ENCODE results near the gene ANKRD63. TPM values are rescaled to one million over a fixed set of nuclear protein-coding genes. Genes with fewer than 3 reads are reported as not detected.
A peak's percentile ranks its signal among the peaks of the same experiment; 100 is the strongest.

Gene ANKRD63
- total and polyA plus RNA-seq, 2 donors (not counting 1 experiment from before 2014, with no cell fraction given) = 0.25 TPM; not detected in 1

DNA sequence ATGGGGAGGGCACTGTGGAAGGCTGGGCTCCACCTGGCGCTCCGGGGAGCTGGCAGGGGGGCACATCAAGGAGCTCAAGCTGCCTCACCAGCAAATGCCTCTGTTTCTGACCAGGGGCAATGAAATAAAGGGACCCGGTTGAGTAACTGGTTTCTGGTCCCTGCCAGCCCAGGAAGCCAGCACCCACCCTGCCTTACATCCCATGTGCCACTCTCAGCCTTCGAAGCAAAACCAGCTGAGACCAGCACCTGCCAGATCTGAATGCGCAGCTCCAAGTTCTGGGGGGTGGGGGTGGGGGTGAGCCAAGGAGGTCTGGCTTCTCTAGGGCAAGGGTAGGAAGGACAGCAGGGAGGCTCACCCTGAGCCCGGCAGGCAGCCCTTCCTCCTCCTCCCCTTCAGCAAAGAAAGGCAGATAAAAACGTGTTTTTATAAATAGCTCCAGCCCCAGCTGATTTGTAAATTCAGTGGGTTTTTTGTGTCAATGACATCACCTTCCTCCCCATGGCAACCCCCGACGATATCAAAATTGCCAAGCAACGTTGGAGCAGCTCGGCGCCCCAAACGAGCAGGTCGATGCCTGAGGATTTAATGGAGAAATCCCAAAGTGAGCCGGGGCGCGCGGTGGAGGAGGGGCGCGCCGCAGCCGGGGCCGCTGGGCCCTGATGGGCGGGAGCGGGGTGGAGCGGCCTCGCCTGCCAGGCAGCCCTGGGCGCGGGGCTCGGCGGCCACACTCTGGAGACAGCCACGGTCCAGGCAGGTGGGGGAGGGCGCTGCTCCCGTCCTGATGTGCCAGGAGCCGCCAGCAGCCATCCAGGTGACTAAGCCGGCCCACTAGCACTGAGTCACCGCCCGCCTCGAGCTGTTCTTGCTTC, 44.1 kb downstream of the ANKRD63 start, which contains the start of gene PAK6:
TSS of gene PAK6 (plus strand) at position 532 of the 872 bp plus-strand sequence. CDS start 25,723 bp downstream, outside the sequence.
- H3K9ac ChIP-seq (ENCODE audit: low read length) = peak within 1 kb of the TSS; percentile 76
- intact Hi-C loops (cut with micrococcal nuclease) = no loop called here
- H3K4me1 Mint-ChIP-seq = peaks cover 36% of the 10 kb centered on the region
- H3K27me3 Mint-ChIP-seq = peaks cover 9% of the 10 kb centered on the region
- peak within 1 kb of the TSS in 4 of 5 experiments; percentile 22 to 55 (median 34) for H3K4me3 ChIP-seq (ENCODE audit: control extremely low read depth in 1 of 5, extremely low read depth in 1 of 5, insufficient read depth in 1 of 5, low read depth in 2 of 5, low read length in 4 of 5)
- ChIA-PET POLR2A (interaction anchor here (0.6 to 0.9 kb wide), 2 partner anchors 45 to 69 kb away, joined by 3 read pairs; partner anchors contain the start of gene PLCB2), CTCF (interaction anchor here (0.9 to 5.0 kb wide), 7 partner anchors 13 to 193 kb away, joined by 3 to 22 read pairs (median 5); partner anchors contain the start of gene PLCB2)
- peak within 1 kb of the TSS in 1 of 2 donors; percentile 44 for H3K27ac ChIP-seq (ENCODE audit: low read length in 2 of 2)
- peak within 1 kb of the TSS; percentile 80 for H2AFZ ChIP-seq (ENCODE audit: insufficient read depth, low read depth, low read length, poor library complexity, severe bottlenecking)
- 5% methylated on average over 35 of the region's 39 CpGs for WGBS (ENCODE audit: insufficient coverage)
- peak within 1 kb of the TSS; percentile 5 for H3K27ac Mint-ChIP-seq
- H4K20me1 ChIP-seq (ENCODE audit: control insufficient read depth, insufficient read depth, low read length, poor library complexity, severe bottlenecking) = no peaks in the 10 kb centered on the region
- peak; percentile 74 for DNase-seq
- peak; percentile 39 for ATAC-seq (ENCODE audit: low read depth)
- TF ChIP-seq EZH2 (IDR thresholded peaks at IDR 0.05; ENCODE audit: borderline replicate concordance, insufficient read depth, low read depth, low read length, poor library complexity, severe bottlenecking) (no peak), CTCF (IDR thresholded peaks at IDR 0.05) (no peak)
- no peaks in the 10 kb centered on the region for H3K36me3 ChIP-seq (replicated peaks in 1 of 2; ENCODE audit: control extremely low read depth in 1 of 2, control insufficient read depth in 1 of 2, extremely low read depth in 1 of 2, insufficient read depth in 2 of 2, low read length in 1 of 2)
- H3K79me2 ChIP-seq (ENCODE audit: control insufficient read depth, insufficient read depth, low read length) = no peaks in the 10 kb centered on the region
- peak within 1 kb of the TSS; percentile 71 for H3K4me3 Mint-ChIP-seq
- H3K9me3 Mint-ChIP-seq (ENCODE audit: insufficient read depth) = no peaks in the 10 kb centered on the region
- peaks cover 0 to 18% (median 6%) of the 10 kb centered on the region in 4 experiments for H3K27me3 ChIP-seq (replicated peaks in 1 of 4; ENCODE audit: control extremely low read depth in 1 of 4, control insufficient read depth in 3 of 4, insufficient read depth in 4 of 4, low read length in 3 of 4)
- H3K4me1 ChIP-seq (ENCODE audit: control insufficient read depth in 2 of 2, insufficient read depth in 2 of 2, low read length in 2 of 2) = peaks cover 30 to 31% of the 10 kb centered on the region in 2 donors
- H3K9me3 ChIP-seq (ENCODE audit: control extremely low read depth in 1 of 3, control insufficient read depth in 2 of 3, insufficient read depth in 1 of 3, low read length in 2 of 3) = peaks cover 0 to 4% (median 0%) of the 10 kb centered on the region in 3 donors
- H3K4me2 ChIP-seq (replicated peaks; ENCODE audit: low read depth, low read length, poor library complexity, severe bottlenecking) = peak within 1 kb of the TSS; percentile 92

Measured in B cell (primary cell).